GM19240 (cell line): ENCODE data around the gene NAV3.

ENCODE experiments used
- DNase-seq: peaks from one replicate; pipeline ENCODE4 v3.0.0; 2011; ENCODE audit warnings: low spot score; ENCODE audit not compliant: insufficient read length

Gene NAV3

GRCh38 chr12:77979597-77980250, 149.0 kb downstream of the NAV3 start:
- no peak for DNase-seq

GRCh38 chr12:77980782-77981181, 150.1 kb downstream of the NAV3 start:
- no peak for DNase-seq

GRCh38 chr12:77983859-77984258, 153.2 kb downstream of the NAV3 start:
- DNase-seq, result no peak

- DNase-seq, result no peak
Observed at GRCh38 chr12:77992760-77993159, 162.1 kb downstream of the NAV3 start.

GRCh38 chr12:77993658-77994057, 163.0 kb downstream of the NAV3 start:
- no peak for DNase-seq

- DNase-seq, result peak; percentile 3
Observed at GRCh38 chr12:77995436-77996167, 164.9 kb downstream of the NAV3 start.

- no peak for DNase-seq
Observed at GRCh38 chr12:77996670-77997069, 166.0 kb downstream of the NAV3 start.

- no peak for DNase-seq
Observed at GRCh38 chr12:77998236-77998786, 167.6 kb downstream of the NAV3 start.

- no peak for DNase-seq
Observed at GRCh38 chr12:77999074-77999715, 168.5 kb downstream of the NAV3 start.

- no peak for DNase-seq
Observed at GRCh38 chr12:78002878-78003277, 172.2 kb downstream of the NAV3 start.

- DNase-seq, result no peak
Observed at GRCh38 chr12:78004249-78005093, 173.8 kb downstream of the NAV3 start.

- DNase-seq, result no peak
Observed at GRCh38 chr12:78005094-78005492, 174.4 kb downstream of the NAV3 start.

- no peak for DNase-seq
Observed at GRCh38 chr12:78007173-78007572, 176.5 kb downstream of the NAV3 start.

- DNase-seq, result no peak
Observed at GRCh38 chr12:78009031-78009430, 178.3 kb downstream of the NAV3 start.

- no peak for DNase-seq
Observed at GRCh38 chr12:78018171-78018910, 187.6 kb downstream of the NAV3 start.

GRCh38 chr12:78018939-78019338, 188.2 kb downstream of the NAV3 start:
- DNase-seq, result no peak

GRCh38 chr12:78028426-78028825, 197.7 kb downstream of the NAV3 start:
- DNase-seq, result no peak

GRCh38 chr12:78034025-78034424, 203.3 kb downstream of the NAV3 start:
- DNase-seq, result no peak

GRCh38 chr12:78035901-78036606, 205.4 kb downstream of the NAV3 start:
- DNase-seq, result no peak

- no peak for DNase-seq
Observed at GRCh38 chr12:78036874-78037273, 206.2 kb downstream of the NAV3 start.
